Neural crest cell (in vitro differentiated cells): ENCODE data around the gene STXBP2. TPM values are rescaled to one million over a fixed set of nuclear protein-coding genes. Genes with fewer than 3 reads are reported as not detected.

Source experiments
- DNase-seq: peaks from one replicate; pipeline ENCODE4 v3.0.0; 2021; ENCODE audit warnings: low read depth, mixed read lengths, low spot score
- H3K27ac Mint-ChIP-seq: one replicate; pipeline ENCODE4 v1.8.0; 2021; ENCODE audit warnings: mild to moderate bottlenecking, mixed read lengths; ENCODE audit not compliant: unreplicated experiment
- H3K27me3 Mint-ChIP-seq: 2 replicates; pipeline ENCODE4 v1.8.0; 2021; ENCODE audit warnings: low read depth, mild to moderate bottlenecking, mixed read lengths
- H3K36me3 Mint-ChIP-seq: 2 replicates; pipeline ENCODE4 v1.8.0; 2021; ENCODE audit warnings: low read depth, mild to moderate bottlenecking, mixed read lengths
- H3K4me1 Mint-ChIP-seq: 2 replicates; pipeline ENCODE4 v1.8.0; 2021; ENCODE audit warnings: mixed read lengths
- H3K4me3 Mint-ChIP-seq: one replicate; pipeline ENCODE4 v1.8.0; 2021; ENCODE audit warnings: mild to moderate bottlenecking, mixed read lengths
- H3K9me3 Mint-ChIP-seq: 2 replicates; pipeline ENCODE4 v1.8.0; 2021; ENCODE audit warnings: mixed read lengths
- total RNA-seq: library from RNA; stranded (reverse); gene quantifications from 2 replicates; pipeline ENCODE4 v1.2.1, GENCODE V29; 2021
- TF ChIP-seq, protein P1 (sequence below): fragments of 200-600 bp; sonication (generic); conservative IDR thresholded peaks from 2 replicates; pipeline ENCODE4 v1.5.0; 2021; ENCODE audit warnings: antibody characterized with exemption, mild to moderate bottlenecking

STXBP2 gene
- total RNA-seq, 1 donor from 2014 or later, result 4.6 TPM

DNA sequence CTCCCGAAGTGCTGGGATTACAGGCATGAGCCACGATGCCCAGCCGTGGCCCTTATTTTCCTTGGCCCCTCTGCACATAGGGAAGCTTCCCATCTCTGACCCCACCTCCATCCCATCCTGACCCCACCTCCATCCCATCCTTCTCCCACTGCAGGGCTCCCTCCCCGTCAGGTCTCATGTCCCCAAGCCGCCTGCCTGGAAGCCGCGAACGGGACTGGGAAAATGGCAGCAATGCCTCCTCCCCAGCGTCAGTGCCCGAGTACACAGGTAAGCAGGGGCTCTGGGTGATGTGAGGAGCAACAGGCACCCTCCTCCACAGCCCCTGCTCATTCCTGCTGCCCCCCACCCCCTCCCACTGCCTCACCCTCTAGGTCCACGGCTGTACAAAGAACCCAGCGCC lies 19.7 kb upstream of the STXBP2 start:
- Mint-ChIP-seq H3K4me1 (no peaks in the 10 kb centered on the region), H3K27ac (no peak overlapping the region), H3K36me3 (peaks cover 12% of the 10 kb centered on the region), H3K4me3 (no peak overlapping the region), H3K27me3 (no peaks in the 10 kb centered on the region), H3K9me3 (no peaks in the 10 kb centered on the region)
- TF ChIP-seq, protein P1, sequence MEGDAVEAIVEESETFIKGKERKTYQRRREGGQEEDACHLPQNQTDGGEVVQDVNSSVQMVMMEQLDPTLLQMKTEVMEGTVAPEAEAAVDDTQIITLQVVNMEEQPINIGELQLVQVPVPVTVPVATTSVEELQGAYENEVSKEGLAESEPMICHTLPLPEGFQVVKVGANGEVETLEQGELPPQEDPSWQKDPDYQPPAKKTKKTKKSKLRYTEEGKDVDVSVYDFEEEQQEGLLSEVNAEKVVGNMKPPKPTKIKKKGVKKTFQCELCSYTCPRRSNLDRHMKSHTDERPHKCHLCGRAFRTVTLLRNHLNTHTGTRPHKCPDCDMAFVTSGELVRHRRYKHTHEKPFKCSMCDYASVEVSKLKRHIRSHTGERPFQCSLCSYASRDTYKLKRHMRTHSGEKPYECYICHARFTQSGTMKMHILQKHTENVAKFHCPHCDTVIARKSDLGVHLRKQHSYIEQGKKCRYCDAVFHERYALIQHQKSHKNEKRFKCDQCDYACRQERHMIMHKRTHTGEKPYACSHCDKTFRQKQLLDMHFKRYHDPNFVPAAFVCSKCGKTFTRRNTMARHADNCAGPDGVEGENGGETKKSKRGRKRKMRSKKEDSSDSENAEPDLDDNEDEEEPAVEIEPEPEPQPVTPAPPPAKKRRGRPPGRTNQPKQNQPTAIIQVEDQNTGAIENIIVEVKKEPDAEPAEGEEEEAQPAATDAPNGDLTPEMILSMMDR, result no peak
- no peak for DNase-seq

DNA sequence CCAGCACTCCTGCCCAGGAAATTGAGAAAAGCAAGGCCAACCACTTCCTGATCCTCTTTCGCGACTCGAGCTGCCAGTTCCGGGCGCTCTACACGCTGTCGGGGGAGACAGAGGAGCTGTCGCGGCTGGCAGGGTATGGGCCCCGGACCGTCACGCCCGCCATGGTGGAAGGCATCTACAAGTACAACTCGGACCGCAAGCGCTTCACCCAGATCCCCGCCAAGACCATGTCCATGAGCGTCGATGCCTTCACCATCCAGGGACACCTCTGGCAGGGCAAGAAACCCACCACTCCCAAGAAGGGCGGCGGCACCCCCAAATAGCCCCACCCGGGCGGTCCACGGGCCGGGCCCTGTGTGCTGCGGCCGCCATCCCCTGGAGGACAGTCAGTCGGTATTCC lies 19.2 kb upstream of the STXBP2 start:
- TF ChIP-seq, protein P1, result no peak

DNA sequence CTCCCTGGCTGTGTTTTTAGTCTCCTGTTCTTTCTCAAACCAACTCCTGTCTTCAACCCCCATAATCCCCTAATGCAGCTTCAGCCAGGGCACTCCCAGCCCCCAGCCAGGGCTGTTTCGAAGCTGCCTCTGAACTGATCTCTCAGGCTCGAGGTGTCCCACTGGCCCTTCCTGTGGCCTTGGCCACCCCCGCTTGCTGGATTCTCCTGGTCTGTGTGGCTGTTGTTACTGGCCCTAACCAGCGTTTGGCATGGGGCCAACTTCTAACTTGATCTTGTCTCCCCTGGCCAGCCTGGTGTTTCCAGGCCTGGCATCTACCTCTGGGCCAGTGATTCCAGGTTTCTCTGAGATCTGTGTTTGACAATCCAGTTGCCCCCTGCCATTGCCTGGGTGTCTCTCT lies 18.6 kb upstream of the STXBP2 start:
- Mint-ChIP-seq H3K27me3 (no peaks in the 10 kb centered on the region), H3K36me3 (peaks cover 16% of the 10 kb centered on the region), H3K4me3 (no peak overlapping the region), H3K27ac (peak overlapping the region; percentile 58), H3K4me1 (no peaks in the 10 kb centered on the region), H3K9me3 (no peaks in the 10 kb centered on the region)
- DNase-seq, result no peak
- TF ChIP-seq, protein P1, result no peak

More for the DNA sequence above, 19.2 kb upstream of the STXBP2 start:
- no peak overlapping the region for H3K4me3 Mint-ChIP-seq
- peaks cover 13% of the 10 kb centered on the region for H3K36me3 Mint-ChIP-seq
- no peaks in the 10 kb centered on the region for H3K4me1 Mint-ChIP-seq
- no peaks in the 10 kb centered on the region for H3K9me3 Mint-ChIP-seq
- DNase-seq, result no peak
- H3K27me3 Mint-ChIP-seq, result no peaks in the 10 kb centered on the region
- no peak overlapping the region for H3K27ac Mint-ChIP-seq

DNA sequence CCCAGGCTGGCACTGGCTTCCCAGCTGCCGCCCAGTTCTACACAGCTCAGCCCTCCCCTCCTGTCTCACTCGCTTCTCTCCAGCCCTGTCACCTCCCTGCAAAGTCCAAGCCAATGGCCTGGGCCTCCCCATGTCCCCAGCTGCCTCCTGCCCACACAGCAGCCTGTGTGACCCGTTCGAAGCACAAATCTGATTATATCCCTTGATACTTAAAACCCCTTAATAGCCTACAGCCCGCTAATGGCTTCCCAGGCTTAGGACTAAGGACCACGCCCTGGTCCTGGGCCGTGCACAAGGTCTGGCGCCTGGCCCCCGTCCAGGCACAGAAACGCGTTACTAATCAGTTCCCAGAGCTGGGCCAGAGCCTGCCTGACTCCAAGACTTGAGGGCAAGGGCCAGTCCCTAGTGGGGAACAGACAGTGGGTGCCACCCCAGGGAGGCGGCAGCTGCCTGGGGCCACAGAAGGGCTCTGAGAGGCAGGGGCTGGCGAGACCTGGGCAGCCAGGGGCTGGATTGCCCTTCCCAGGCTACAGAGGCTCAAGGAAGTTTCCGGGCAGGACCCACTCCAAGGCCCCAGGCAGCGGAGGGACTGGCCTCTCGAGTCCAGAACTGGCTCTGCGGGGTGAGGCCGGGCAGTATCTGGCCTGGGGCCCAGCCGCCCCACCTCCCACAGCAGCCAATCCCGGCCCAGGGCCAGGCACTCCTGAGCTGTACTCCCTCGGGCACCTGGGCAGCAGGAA lies 18.0 kb upstream of the STXBP2 start:
- H3K4me1 Mint-ChIP-seq, result no peaks in the 10 kb centered on the region
- no peak for DNase-seq
- no peak overlapping the region for H3K27ac Mint-ChIP-seq
- no peak overlapping the region for H3K4me3 Mint-ChIP-seq
- TF ChIP-seq, protein P1, result no peak
- H3K9me3 Mint-ChIP-seq, result no peaks in the 10 kb centered on the region
- H3K27me3 Mint-ChIP-seq, result no peaks in the 10 kb centered on the region
- H3K36me3 Mint-ChIP-seq, result peaks cover 16% of the 10 kb centered on the region

DNA sequence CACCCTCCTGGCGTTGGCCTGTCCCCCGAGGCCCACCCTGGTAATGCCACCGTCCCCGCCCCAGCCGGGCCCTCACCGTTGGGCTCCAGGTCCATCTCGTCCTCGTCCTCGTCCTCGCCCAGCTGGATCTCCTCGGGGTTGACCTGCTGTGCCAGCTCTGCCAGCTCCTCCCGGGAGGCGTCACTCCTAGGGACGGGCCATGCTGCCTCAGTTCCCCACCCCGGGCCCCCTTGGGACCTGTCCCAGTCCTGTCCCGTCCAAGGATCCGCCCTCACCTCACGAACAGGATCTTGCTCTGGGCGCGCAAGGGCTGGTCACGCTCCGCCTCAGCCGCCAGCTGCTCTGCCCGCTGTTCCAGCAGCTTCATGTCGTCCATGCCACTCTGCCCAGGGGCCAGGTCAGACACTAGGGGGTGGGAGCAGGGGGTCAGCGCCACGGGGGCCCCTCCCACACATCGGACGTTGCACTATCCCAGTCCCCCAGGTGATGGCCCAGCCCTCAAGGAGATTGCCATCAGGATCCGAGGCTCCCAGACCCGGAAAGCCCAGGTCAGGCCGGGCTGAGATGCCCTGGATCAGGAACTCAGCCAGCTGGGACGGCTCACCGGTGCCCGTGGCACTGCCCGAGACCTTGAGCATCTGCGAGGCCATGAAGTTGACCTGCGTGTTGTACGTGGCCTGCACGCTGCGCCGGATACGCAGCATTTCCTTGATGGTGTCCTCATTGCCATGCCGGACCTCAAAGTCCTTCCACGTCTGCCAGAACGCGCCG lies 17.1 kb upstream of the STXBP2 start:
- peaks cover 16% of the 10 kb centered on the region for H3K36me3 Mint-ChIP-seq

More for the DNA sequence above, 17.1 kb upstream of the STXBP2 start:
- H3K27me3 Mint-ChIP-seq, result no peaks in the 10 kb centered on the region
- H3K9me3 Mint-ChIP-seq, result no peaks in the 10 kb centered on the region
- no peak overlapping the region for H3K4me3 Mint-ChIP-seq
- H3K27ac Mint-ChIP-seq, result no peak overlapping the region
- no peak for DNase-seq
- H3K4me1 Mint-ChIP-seq, result no peaks in the 10 kb centered on the region
- TF ChIP-seq, protein P1, result no peak
